ENCODE measurements around the gene LCORL.

The LCORL gene

GRCh38 chr4:18052158-18052557 lies 30.6 kb upstream of the LCORL start:
- no peak overlapping the region for H3K4me3 ChIP-seq (ENCODE audit: low read depth, low read length)
- no peak for DNase-seq (ENCODE audit: low read depth, low spot score)
- TF ChIP-seq, protein P1, sequence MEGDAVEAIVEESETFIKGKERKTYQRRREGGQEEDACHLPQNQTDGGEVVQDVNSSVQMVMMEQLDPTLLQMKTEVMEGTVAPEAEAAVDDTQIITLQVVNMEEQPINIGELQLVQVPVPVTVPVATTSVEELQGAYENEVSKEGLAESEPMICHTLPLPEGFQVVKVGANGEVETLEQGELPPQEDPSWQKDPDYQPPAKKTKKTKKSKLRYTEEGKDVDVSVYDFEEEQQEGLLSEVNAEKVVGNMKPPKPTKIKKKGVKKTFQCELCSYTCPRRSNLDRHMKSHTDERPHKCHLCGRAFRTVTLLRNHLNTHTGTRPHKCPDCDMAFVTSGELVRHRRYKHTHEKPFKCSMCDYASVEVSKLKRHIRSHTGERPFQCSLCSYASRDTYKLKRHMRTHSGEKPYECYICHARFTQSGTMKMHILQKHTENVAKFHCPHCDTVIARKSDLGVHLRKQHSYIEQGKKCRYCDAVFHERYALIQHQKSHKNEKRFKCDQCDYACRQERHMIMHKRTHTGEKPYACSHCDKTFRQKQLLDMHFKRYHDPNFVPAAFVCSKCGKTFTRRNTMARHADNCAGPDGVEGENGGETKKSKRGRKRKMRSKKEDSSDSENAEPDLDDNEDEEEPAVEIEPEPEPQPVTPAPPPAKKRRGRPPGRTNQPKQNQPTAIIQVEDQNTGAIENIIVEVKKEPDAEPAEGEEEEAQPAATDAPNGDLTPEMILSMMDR (IDR thresholded peaks at IDR 0.05; ENCODE audit: low read depth, low read length), result no peak
- in situ Hi-C loops (cut with HindIII; ENCODE audit: low sequenced_read_pairs), result no loop called here

- DNase-seq (ENCODE audit: low read depth, low spot score), result no peak
- TF ChIP-seq, protein P1 (IDR thresholded peaks at IDR 0.05; ENCODE audit: low read depth, low read length), result no peak
- in situ Hi-C loops (cut with HindIII; ENCODE audit: low sequenced_read_pairs), result no loop called here
- no peak overlapping the region for H3K4me3 ChIP-seq (ENCODE audit: low read depth, low read length)
These were observed 29.7 kb upstream of the LCORL start for GRCh38 chr4:18051281-18051680.

DNA sequence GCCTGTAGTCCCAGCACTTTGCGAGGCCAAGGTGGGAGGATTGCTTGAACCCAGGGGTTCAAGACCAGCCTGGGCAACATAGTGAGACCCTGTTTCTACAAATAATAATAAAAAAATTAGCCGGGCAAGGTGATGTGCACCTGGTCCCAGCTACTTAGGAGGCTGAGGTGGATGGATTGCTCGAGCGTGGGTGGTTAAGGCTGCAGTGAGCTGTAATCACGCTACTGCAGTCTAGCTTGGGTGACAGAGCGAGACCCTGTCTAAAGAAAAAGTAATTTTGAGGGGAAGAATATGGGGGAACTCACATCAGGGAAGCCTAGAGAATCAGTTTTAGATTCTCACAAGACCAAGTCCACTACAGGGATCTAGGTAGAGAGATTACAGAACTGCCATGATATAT lies 28.9 kb upstream of the LCORL start:
- in situ Hi-C loops (cut with HindIII; ENCODE audit: low sequenced_read_pairs), result no loop called here
- no peak overlapping the region for H3K4me3 ChIP-seq (ENCODE audit: low read depth, low read length)
- TF ChIP-seq, protein P1 (IDR thresholded peaks at IDR 0.05; ENCODE audit: low read depth, low read length), result no peak
- DNase-seq (ENCODE audit: low read depth, low spot score), result no peak

- in situ Hi-C loops (cut with HindIII; ENCODE audit: low sequenced_read_pairs), result no loop called here
- TF ChIP-seq, protein P1 (IDR thresholded peaks at IDR 0.05; ENCODE audit: low read depth, low read length), result no peak
- no peak for DNase-seq (ENCODE audit: low read depth, low spot score)
- H3K4me3 ChIP-seq (ENCODE audit: low read depth, low read length), result no peak overlapping the region
These were observed 27.9 kb upstream of the LCORL start for GRCh38 chr4:18049446-18049845.

GRCh38 chr4:18042754-18043153 lies 21.2 kb upstream of the LCORL start:
- DNase-seq (ENCODE audit: low read depth, low spot score), result no peak
- in situ Hi-C loops (cut with HindIII; ENCODE audit: low sequenced_read_pairs), result no loop called here
- H3K4me3 ChIP-seq (ENCODE audit: low read depth, low read length), result no peak overlapping the region
- TF ChIP-seq, protein P1 (IDR thresholded peaks at IDR 0.05; ENCODE audit: low read depth, low read length), result peak; percentile 32

- DNase-seq (ENCODE audit: low read depth, low spot score), result no peak
- in situ Hi-C loops (cut with HindIII; ENCODE audit: low sequenced_read_pairs), result no loop called here
- TF ChIP-seq, protein P1 (IDR thresholded peaks at IDR 0.05; ENCODE audit: low read depth, low read length), result no peak
- H3K4me3 ChIP-seq (ENCODE audit: low read depth, low read length), result no peak overlapping the region
These were observed 20.5 kb upstream of the LCORL start for GRCh38 chr4:18042012-18042411.

DNA sequence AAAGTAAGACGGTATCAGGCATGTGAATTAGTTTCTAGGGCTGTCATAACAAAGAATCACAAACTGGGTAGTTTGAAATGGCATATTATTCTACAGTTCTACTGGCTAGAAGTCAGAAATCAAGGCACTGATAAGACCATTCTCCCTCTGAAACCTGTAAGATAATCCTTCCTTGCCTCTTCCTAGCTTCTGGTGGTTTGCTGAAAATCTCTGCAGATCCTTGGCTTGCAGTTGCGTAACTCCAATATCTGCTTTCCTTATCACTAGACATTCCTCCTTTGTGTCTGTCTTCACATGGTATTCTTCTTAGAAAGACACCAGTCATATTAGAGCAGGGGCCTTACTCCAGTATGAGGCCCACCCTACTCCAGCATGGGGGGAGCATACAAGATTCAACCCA lies 19.6 kb upstream of the LCORL start:
- in situ Hi-C loops (cut with HindIII; ENCODE audit: low sequenced_read_pairs), result no loop called here
- TF ChIP-seq, protein P1 (IDR thresholded peaks at IDR 0.05; ENCODE audit: low read depth, low read length), result no peak
- H3K4me3 ChIP-seq (ENCODE audit: low read depth, low read length), result no peak overlapping the region
- no peak for DNase-seq (ENCODE audit: low read depth, low spot score)

All from astrocyte of the spinal cord (primary cell).